ENCODE measurements around the gene PITPNM1.

PITPNM1 gene

DNA sequence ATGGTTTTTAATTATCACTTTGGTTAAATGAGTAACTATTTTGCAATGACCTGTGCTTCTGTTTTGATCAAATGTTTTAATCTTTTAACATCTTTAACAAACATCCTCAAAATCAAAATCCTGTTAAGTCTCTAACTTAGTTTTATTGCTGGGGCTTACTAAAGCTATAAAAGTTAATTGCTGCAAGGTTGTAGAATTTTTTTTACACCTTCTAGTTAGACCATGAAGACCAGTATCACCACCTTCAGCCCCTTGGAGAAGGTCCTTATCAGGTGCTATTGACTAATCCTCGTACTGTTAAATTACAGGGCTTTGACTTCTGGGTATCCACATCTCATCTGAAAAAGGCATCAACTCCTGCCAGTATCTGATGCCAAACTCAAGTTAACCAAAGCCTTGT lies 30.4 kb upstream of the PITPNM1 start:
- Mint-ChIP-seq H3K4me3 (no peak overlapping the region), H3K27me3 (peaks cover 7 to 26% of the 10 kb centered on the region in 2 donors), H3K27ac (no peak overlapping the region), H3K4me1 (no peaks in the 10 kb centered on the region), H3K36me3 (peaks cover 6 to 7% of the 10 kb centered on the region in 2 donors), H3K9me3 (peaks cover 11 to 19% of the 10 kb centered on the region in 2 donors)
- DNase-seq (no peak), ATAC-seq (replicated peaks) (no peak)

DNA sequence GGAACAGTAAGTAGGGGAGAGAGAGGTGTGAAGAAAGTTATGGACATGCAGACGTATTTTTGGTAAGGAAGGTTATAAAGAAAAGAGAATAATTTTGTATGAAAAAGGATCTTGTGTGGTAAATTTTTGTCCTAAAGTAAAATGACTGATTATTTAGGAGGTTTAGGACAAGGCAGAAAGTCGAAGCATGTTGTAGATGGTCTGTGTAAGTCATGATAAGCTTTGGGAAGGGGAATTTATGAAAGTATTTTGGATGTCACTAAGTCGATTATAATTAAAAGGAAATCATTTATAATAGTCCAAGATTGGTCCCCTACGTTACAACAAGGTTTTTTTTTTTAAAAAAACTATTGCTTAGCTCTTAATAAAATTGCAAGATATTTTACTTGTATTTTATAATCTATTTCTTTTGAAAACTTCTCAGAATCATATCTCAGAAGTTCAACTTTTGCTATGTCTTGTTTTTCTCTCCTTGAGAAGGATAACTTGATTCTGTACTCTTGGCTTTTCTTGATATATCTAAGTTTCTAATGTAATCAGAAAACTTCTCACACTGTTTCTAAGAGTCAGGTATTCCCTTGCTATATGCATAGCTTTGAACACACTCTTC lies 29.0 kb upstream of the PITPNM1 start:
- no peak overlapping the region for H3K4me3 Mint-ChIP-seq
- ATAC-seq (replicated peaks) (no peak), DNase-seq (no peak)
- no peaks in the 10 kb centered on the region for H3K4me1 Mint-ChIP-seq
- H3K27me3 Mint-ChIP-seq, result peaks cover 11 to 30% of the 10 kb centered on the region in 2 donors
- no peak overlapping the region for H3K27ac Mint-ChIP-seq
- peaks cover 6 to 7% of the 10 kb centered on the region in 2 donors for H3K36me3 Mint-ChIP-seq
- H3K9me3 Mint-ChIP-seq, result peaks cover 11 to 19% of the 10 kb centered on the region in 2 donors

DNA sequence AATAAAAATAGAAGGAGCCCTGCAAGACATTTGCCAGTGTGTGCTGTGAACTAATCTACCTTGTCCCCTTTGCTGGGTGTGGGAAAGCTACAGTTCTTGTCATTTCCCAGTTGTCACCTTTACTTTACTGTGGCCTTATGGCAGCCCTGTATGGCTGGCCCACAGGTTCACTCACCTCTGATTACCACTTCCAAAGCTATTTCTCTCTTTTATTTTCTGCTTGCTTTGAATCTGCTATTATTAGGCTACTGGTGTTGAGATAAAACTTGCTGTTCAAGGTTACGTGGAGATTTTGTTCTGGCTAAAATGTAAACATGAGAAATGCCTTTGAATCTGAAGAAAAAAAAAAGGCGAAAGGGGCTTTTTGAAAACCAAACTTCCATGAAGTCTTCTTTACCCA lies 27.7 kb upstream of the PITPNM1 start:
- H3K4me3 Mint-ChIP-seq, result no peak overlapping the region
- ATAC-seq (replicated peaks), result no peak
- H3K27me3 Mint-ChIP-seq, result peaks cover 12 to 28% of the 10 kb centered on the region in 2 donors
- H3K27ac Mint-ChIP-seq, result no peak overlapping the region
- H3K36me3 Mint-ChIP-seq, result peaks cover 6 to 7% of the 10 kb centered on the region in 2 donors
- peaks cover 11 to 19% of the 10 kb centered on the region in 2 donors for H3K9me3 Mint-ChIP-seq
- DNase-seq, result no peak
- no peaks in the 10 kb centered on the region for H3K4me1 Mint-ChIP-seq

DNA sequence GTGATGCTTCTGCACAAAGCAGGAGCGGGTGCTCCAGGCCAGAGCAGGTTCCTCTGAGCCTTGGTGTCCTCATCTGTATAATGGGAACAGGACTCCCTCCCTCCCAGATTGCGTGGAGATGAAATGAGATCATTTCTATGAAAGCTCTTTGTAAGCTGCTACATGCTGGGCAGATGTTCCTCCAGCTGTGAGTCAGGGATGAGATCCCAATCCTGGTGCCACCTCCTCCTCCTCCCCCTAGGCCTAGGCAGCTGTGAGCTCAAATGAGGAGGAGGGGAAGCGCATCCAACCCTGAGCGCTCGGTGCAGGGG lies 25.1 kb upstream of the PITPNM1 start:
- no peak overlapping the region for H3K27ac Mint-ChIP-seq
- peaks cover 6 to 7% of the 10 kb centered on the region in 2 donors for H3K36me3 Mint-ChIP-seq
- H3K4me3 Mint-ChIP-seq, result no peak overlapping the region
- peaks cover 25 to 49% of the 10 kb centered on the region in 2 donors for H3K27me3 Mint-ChIP-seq
- ATAC-seq (replicated peaks) (no peak), DNase-seq (no peak)
- peaks cover 14 to 19% of the 10 kb centered on the region in 2 donors for H3K9me3 Mint-ChIP-seq
- H3K4me1 Mint-ChIP-seq, result no peaks in the 10 kb centered on the region

DNA sequence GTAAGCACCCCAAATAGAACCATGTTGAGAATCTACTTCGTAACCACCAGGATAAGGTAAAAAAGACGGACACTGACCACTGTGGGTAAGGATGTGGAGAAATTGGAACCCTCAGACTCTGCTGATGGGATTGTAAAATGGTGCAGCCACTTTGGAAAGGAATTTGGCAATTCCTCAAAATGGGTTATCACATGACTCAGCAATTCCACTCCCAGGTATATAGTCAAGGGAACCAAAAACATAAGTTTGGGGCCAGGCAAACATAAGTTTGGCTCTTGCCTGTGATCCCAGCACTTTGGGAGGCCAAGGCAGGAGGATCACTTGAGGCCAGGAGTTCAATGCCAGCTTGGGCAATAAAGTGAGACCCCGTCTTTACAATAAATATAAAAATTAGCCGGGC lies 23.2 kb upstream of the PITPNM1 start:
- Mint-ChIP-seq H3K9me3 (peaks cover 7 to 9% of the 10 kb centered on the region in 2 donors), H3K4me3 (no peak overlapping the region), H3K27ac (no peak overlapping the region), H3K27me3 (peaks cover 24 to 49% of the 10 kb centered on the region in 2 donors), H3K36me3 (no peaks in the 10 kb centered on the region), H3K4me1 (no peaks in the 10 kb centered on the region)
- DNase-seq, result no peak
- ATAC-seq (replicated peaks), result no peak

DNA sequence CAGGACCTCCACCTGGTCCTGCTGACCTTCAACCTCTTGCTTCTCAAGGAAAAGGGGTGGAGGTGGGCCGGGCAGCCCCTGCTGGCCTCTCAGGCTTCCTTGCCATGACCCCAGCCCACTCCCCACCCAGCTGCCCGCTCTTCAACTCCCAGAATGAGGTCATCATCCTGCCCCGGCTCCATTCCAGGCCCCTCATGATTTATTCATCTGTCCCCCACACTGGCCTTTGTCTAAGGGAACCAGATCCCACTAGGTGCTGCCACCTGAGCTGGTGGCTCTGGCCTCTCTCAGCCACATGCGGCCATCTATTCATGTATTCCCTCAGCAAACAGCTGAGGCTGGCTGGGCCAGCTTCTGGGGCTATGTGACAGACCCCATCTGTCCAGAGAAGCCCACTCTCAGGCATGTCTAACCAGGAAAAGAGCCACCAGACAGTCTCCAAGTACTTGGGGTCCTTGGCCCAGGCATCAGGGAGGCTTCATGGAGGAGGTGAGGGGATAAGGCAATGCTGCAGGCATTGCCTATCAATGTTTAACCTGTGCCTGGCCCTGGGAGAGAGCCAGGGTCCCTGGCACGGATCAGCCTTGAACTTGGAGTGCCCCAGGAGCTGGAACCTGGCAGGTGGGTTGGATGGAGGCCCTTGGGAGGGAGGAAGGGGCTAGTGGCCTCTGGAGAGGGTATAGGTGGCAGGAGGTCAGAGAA lies 20.3 kb upstream of the PITPNM1 start:
- DNase-seq (no peak), ATAC-seq (replicated peaks) (no peak)
- Mint-ChIP-seq H3K27ac (no peak overlapping the region), H3K9me3 (peaks cover 0 to 3% of the 10 kb centered on the region in 2 donors), H3K4me3 (no peak overlapping the region), H3K27me3 (peaks cover 24 to 37% of the 10 kb centered on the region in 2 donors), H3K4me1 (no peaks in the 10 kb centered on the region), H3K36me3 (no peaks in the 10 kb centered on the region)

GRCh38 chr11:67524480-67524808 lies 19.3 kb upstream of the PITPNM1 start:
- H3K4me3 Mint-ChIP-seq, result no peak overlapping the region
- no peak for ATAC-seq (replicated peaks)
- peaks cover 0 to 3% of the 10 kb centered on the region in 2 donors for H3K9me3 Mint-ChIP-seq
- no peak for DNase-seq
- H3K4me1 Mint-ChIP-seq, result no peaks in the 10 kb centered on the region
- no peaks in the 10 kb centered on the region for H3K36me3 Mint-ChIP-seq
- H3K27ac Mint-ChIP-seq, result no peak overlapping the region
- peaks cover 23 to 35% of the 10 kb centered on the region in 2 donors for H3K27me3 Mint-ChIP-seq

DNA sequence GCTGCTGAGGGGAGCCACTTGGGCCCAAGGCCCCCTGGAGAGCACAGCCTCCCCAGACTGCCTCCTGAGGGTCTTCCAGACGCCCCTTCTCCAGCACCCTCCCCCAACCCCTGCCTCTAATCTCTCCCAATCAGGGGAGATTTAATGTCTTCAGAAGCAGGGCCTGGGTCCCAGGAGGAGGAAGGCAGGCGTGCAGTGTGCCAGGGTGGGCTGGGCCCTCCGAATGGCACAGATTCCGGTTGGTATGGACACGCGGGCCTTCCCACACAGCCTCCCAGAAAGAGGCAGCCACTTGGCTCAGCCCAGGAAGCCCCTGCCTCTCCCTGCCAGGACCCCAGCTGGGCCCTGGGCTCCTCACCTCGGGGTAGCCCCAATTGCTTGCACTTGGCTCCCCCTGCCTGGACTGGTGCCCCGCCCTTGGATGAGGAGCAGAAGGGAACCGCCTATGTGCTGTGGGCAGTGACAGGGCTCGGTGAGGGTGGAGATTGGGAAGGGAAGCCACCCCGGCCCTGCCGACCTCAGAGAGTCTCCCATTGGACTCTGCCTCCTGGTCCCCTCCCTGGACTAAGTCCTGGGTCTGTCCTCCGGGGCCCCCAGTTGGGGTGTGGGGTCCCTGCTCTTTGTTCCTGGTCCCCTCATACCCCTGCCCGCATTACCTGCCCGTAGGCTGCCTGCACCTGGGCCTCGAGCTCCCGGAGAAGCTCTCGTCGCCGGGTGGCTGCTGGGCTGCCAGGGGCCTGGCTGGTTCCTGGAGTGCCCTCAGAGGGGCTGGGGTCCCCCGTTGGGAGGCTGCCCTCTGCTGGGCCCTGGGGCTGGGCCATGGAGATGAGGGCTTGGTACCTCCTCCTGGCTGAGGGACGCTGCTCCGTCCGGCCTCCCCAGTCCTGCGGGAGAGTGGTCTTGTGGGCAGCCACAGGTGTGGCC lies 18.7 kb upstream of the PITPNM1 start:
- no peak for ATAC-seq (replicated peaks)
- Mint-ChIP-seq H3K36me3 (no peaks in the 10 kb centered on the region), H3K4me3 (no peak overlapping the region), H3K27ac (no peak overlapping the region), H3K9me3 (peaks cover 0 to 3% of the 10 kb centered on the region in 2 donors), H3K27me3 (peaks cover 22 to 30% of the 10 kb centered on the region in 2 donors), H3K4me1 (no peaks in the 10 kb centered on the region)
- no peak for DNase-seq

- DNase-seq, result no peak
- Mint-ChIP-seq H3K27ac (no peak within 1 kb of the TSS), H3K4me1 (no peaks in the 10 kb centered on the region), H3K27me3 (peaks cover 25 to 34% of the 10 kb centered on the region in 2 donors), H3K9me3 (peaks cover 0 to 3% of the 10 kb centered on the region in 2 donors), H3K4me3 (no peak within 1 kb of the TSS), H3K36me3 (no peaks in the 10 kb centered on the region)
- ATAC-seq (replicated peaks), result no peak
Observed at GRCh38 chr11:67522844-67523555, 17.8 kb upstream of the PITPNM1 start, which contains the start of gene CABP2. TSS of gene CABP2 (minus strand) at chr11:67523446. CDS start at chr11:67523326, 120 bp downstream.

- Mint-ChIP-seq H3K4me3 (no peak overlapping the region), H3K27me3 (peaks cover 21 to 29% of the 10 kb centered on the region in 2 donors), H3K27ac (no peak overlapping the region), H3K36me3 (no peaks in the 10 kb centered on the region), H3K9me3 (peaks cover 0 to under 1% of the 10 kb centered on the region in 2 donors), H3K4me1 (no peaks in the 10 kb centered on the region)
- DNase-seq, result no peak
- no peak for ATAC-seq (replicated peaks)
Observed at GRCh38 chr11:67522338-67522737, 17.2 kb upstream of the PITPNM1 start.

- H3K27ac Mint-ChIP-seq, result no peak overlapping the region
- H3K4me3 Mint-ChIP-seq, result no peak overlapping the region
- no peaks in the 10 kb centered on the region for H3K4me1 Mint-ChIP-seq
- ATAC-seq (replicated peaks) (no peak), DNase-seq (no peak)
- H3K36me3 Mint-ChIP-seq, result no peaks in the 10 kb centered on the region
- no peaks in the 10 kb centered on the region for H3K9me3 Mint-ChIP-seq
- H3K27me3 Mint-ChIP-seq, result peaks cover 18 to 27% of the 10 kb centered on the region in 2 donors
Observed at GRCh38 chr11:67521924-67522323, 16.8 kb upstream of the PITPNM1 start.

- no peaks in the 10 kb centered on the region for H3K4me1 Mint-ChIP-seq
- no peak overlapping the region for H3K4me3 Mint-ChIP-seq
- no peaks in the 10 kb centered on the region for H3K9me3 Mint-ChIP-seq
- H3K27ac Mint-ChIP-seq, result no peak overlapping the region
- H3K36me3 Mint-ChIP-seq, result no peaks in the 10 kb centered on the region
- no peak for DNase-seq
- peaks cover 17 to 22% of the 10 kb centered on the region in 2 donors for H3K27me3 Mint-ChIP-seq
- no peak for ATAC-seq (replicated peaks)
Observed at GRCh38 chr11:67520856-67521824, 16.0 kb upstream of the PITPNM1 start.

DNA sequence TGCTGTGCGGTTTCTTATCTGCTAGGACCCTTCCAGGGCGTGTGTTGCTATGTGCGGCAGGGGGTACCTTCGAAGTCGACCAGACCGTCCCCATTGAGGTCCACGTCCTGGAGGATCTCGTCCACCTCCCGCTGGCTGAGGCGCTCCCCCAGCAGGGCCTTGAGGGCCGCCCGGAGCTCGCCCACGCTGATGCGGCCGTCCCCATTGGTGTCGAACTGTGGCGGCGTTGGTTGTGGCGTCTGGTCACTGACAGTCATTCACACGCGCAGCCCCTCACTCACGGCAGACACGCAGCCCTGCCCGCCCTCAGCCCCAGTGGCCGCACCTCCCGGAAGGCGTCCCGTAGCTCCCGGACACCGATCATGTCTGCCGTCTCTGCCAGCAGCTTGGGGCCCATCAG lies 14.6 kb upstream of the PITPNM1 start:
- H3K9me3 Mint-ChIP-seq, result no peaks in the 10 kb centered on the region
- ATAC-seq (replicated peaks), result no peak

More for the DNA sequence above, 14.6 kb upstream of the PITPNM1 start:
- Mint-ChIP-seq H3K36me3 (no peaks in the 10 kb centered on the region), H3K27ac (no peak overlapping the region), H3K4me3 (no peak overlapping the region), H3K4me1 (no peaks in the 10 kb centered on the region), H3K27me3 (peaks cover 12 to 26% of the 10 kb centered on the region in 2 donors)
- DNase-seq, result no peak
